Stimulated activated naive CD8-positive, alpha-beta T cell treated with anti-CD3 and anti-CD28 coated beads, Interleukin-15, amount 100 ng/mL, for 72 hours (primary cell): ENCODE measurements around the gene S100A1.

Experiments used
- ATAC-seq: fragments of 150-1000 bp; cut with Tn5 transposase; 2 replicates; pipeline ENCODE4 v1.10.0; 2021; ENCODE audit warnings: mild to moderate bottlenecking, moderate library complexity
- DNase-seq, 2 donors: peaks; one replicate each; pipeline ENCODE4 v3.0.0; 2021 to 2022
- H3K27ac Mint-ChIP-seq, 2 donors: one replicate each; pipeline ENCODE4 v1.8.0; 2022; ENCODE audit warnings: mild to moderate bottlenecking in 2 of 2, mixed read lengths in 2 of 2, moderate library complexity in 2 of 2
- H3K27me3 Mint-ChIP-seq: one replicate; pipeline ENCODE4 v1.8.0; 2022; ENCODE audit warnings: mixed read lengths
- H3K4me1 Mint-ChIP-seq: one replicate; pipeline ENCODE4 v1.8.0; 2022; ENCODE audit warnings: mild to moderate bottlenecking, mixed read lengths
- H3K4me3 Mint-ChIP-seq, 2 donors: one replicate each; pipeline ENCODE4 v1.8.0; 2022; ENCODE audit warnings: mild to moderate bottlenecking in 2 of 2, mixed read lengths in 2 of 2, moderate library complexity in 1 of 2
- H3K9me3 Mint-ChIP-seq, 2 donors: one replicate each; pipeline ENCODE4 v1.8.0; 2022; ENCODE audit warnings: mixed read lengths in 2 of 2

S100A1 gene

DNA sequence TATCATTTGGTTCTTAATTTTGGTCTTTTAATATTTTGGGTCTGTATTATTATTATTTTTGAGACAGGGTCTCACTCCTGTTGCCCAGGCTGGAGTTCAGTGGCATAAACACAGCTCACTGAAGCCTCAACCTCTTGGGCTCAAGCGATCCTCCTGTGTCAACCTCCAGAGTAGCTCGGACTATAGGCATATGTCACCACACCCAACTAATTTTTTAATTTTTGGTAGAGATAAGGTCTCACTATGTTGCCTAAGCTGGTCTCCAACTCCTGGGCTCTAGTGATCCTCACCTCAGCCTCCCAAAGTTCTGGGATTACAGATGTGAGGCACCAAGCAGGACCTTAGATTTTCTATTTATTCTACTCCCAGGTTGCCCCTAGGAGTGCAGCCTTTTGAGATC lies 45.3 kb downstream of the S100A1 start:
- Mint-ChIP-seq H3K4me3 (peak overlapping the region; percentile 37 to 48), H3K9me3 (no peaks in the 10 kb centered on the region)

GRCh38 chr1:153677718-153678518 lies 49.7 kb downstream of the S100A1 start:
- ATAC-seq: peak; percentile 62
- Mint-ChIP-seq H3K4me1 (peaks cover 35% of the 10 kb centered on the region), H3K4me3 (peak overlapping the region; percentile 70 to 83), H3K27me3 (peaks cover 61% of the 10 kb centered on the region), H3K9me3 (no peaks in the 10 kb centered on the region), H3K27ac (no peak overlapping the region)
- peak; percentile 51 to 52 for DNase-seq

More for the DNA sequence above, 45.3 kb downstream of the S100A1 start:
- DNase-seq: no peak
- Mint-ChIP-seq H3K4me1 (peaks cover 26% of the 10 kb centered on the region), H3K27ac (peak overlapping the region in 1 of 2 donors; percentile 41), H3K27me3 (peaks cover 23% of the 10 kb centered on the region)
- no peak for ATAC-seq

DNA sequence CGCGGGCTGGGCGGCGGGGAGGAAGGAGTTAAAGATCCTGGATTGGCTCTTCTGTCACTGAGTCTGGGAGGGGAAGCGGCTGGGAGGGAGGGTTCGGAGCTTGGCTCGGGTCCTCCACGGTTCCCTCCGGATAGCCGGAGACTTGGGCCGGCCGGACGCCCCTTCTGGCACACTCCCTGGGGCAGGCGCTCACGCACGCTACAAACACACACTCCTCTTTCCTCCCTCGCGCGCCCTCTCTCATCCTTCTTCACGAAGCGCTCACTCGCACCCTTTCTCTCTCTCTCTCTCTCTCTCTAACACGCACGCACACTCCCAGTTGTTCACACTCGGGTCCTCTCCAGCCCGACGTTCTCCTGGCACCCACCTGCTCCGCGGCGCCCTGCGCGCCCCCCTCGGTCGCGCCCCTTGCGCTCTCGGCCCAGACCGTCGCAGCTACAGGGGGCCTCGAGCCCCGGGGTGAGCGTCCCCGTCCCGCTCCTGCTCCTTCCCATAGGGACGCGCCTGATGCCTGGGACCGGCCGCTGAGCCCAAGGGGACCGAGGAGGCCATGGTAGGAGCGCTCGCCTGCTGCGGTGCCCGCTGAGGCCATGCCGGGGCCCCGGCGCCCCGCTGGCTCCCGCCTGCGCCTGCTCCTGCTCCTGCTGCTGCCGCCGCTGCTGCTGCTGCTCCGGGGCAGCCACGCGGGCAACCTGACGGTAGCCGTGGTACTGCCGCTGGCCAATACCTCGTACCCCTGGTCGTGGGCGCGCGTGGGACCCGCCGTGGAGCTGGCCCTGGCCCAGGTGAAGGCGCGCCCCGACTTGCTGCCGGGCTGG lies 50.5 kb downstream of the S100A1 start, which contains the start of gene NPR1:
NPR1 (plus strand) TSS at position 170 of the 818 bp plus-strand sequence; CDS start at position 591, 421 bp downstream.
- Mint-ChIP-seq H3K4me1 (peaks cover 28% of the 10 kb centered on the region), H3K27me3 (peaks cover 66% of the 10 kb centered on the region), H3K9me3 (no peaks in the 10 kb centered on the region), H3K27ac (no peak within 1 kb of the TSS), H3K4me3 (peak within 1 kb of the TSS; percentile 70 to 83)
- DNase-seq (peak in 1 of 2 donors; percentile 23), ATAC-seq (peak; percentile 61)

- Mint-ChIP-seq H3K27me3 (peaks cover 70% of the 10 kb centered on the region), H3K4me3 (peak overlapping the region; percentile 70 to 83), H3K4me1 (peaks cover 28% of the 10 kb centered on the region), H3K27ac (no peak overlapping the region), H3K9me3 (no peaks in the 10 kb centered on the region)
- DNase-seq (peak; percentile 43 to 50), ATAC-seq (peak; percentile 74)
Observed at GRCh38 chr1:153679337-153680119, 51.3 kb downstream of the S100A1 start.

DNA sequence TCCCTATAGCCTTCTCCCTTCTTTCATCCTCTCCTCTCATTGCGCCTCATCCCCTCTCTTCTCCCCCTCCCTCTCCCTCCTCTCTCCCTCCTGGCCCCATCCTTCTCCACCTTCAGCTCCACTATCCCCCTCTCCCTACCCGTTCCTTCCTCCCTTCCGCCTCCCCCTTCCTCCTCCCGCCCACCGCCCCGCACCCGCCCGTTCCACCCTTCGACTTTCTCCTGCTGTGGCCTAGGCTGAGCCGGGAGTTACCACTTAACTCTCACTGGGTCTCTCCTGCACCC lies 51.8 kb downstream of the S100A1 start:
- H3K27me3 Mint-ChIP-seq: peaks cover 70% of the 10 kb centered on the region
- no peak for DNase-seq
- peaks cover 28% of the 10 kb centered on the region for H3K4me1 Mint-ChIP-seq
- H3K27ac Mint-ChIP-seq: no peak overlapping the region
- H3K9me3 Mint-ChIP-seq: no peaks in the 10 kb centered on the region
- no peak for ATAC-seq
- H3K4me3 Mint-ChIP-seq: peak overlapping the region; percentile 70 to 83
